HL-60 (cell line): ENCODE results near the gene PGGT1B.

Source experiments
- CTCF ChIP-seq: IDR thresholded peaks from one replicate; pipeline ENCODE4 v1.5.1; 2011; ENCODE audit warnings: low read length, control low read depth, inconsistent platforms; ENCODE audit not compliant: insufficient read depth
- GABPA ChIP-seq: IDR thresholded peaks from 2 replicates; pipeline ENCODE4 v1.6.1; 2012; ENCODE audit warnings: low read depth
- POLR2AphosphoS5 ChIP-seq: IDR thresholded peaks from 2 replicates; pipeline ENCODE4 v1.6.1; 2012; ENCODE audit warnings: low read depth
- REST ChIP-seq: IDR thresholded peaks from 2 replicates; pipeline ENCODE4 v1.6.1; 2012; ENCODE audit warnings: low read depth; ENCODE audit not compliant: insufficient replicate concordance
- SPI1 ChIP-seq: IDR thresholded peaks from 2 replicates; pipeline ENCODE4 v1.6.1; 2012; ENCODE audit warnings: low read depth, mild to moderate bottlenecking, borderline replicate concordance

GRCh38 chr5:115196161-115196560, 66.5 kb downstream of the PGGT1B start:
- TF ChIP-seq CTCF (no peak), POLR2AphosphoS5 (no peak), GABPA (no peak), REST (no peak), SPI1 (no peak)
